Transverse colon (tissue), 4 donors: ENCODE measurements around the gene APBA1.

Experiments
- CTCF ChIP-seq, 5 experiments: fragments of 200-600 bp in 3 of 5; fragments of 450-650 bp in 2 of 5; sonication (generic) in 3 of 5; IDR thresholded peaks; 1 replicate in 2 of 5; 2 replicates in 3 of 5; pipeline ENCODE4 v1.5.1; 2016 to 2017; ENCODE audit warnings: antibody characterized with exemption in 5 of 5, inconsistent platforms in 3 of 5, mild to moderate bottlenecking in 2 of 5, moderate library complexity in 1 of 5
- EP300 ChIP-seq: sonication (generic); formaldehyde crosslinking; IDR thresholded peaks from one replicate; pipeline ENCODE4 v1.6.1; 2017; ENCODE audit warnings: antibody characterized with exemption, low read depth
- POLR2A ChIP-seq: fragments of 450-650 bp; IDR thresholded peaks from one replicate; pipeline ENCODE4 v1.6.1; 2016; ENCODE audit warnings: antibody characterized with exemption, mild to moderate bottlenecking, moderate library complexity
- POLR2AphosphoS5 ChIP-seq, 3 donors: sonication (generic); formaldehyde crosslinking; IDR thresholded peaks; one replicate each; pipeline ENCODE4 v1.6.1; 2016; ENCODE audit warnings: antibody characterized with exemption in 3 of 3

GRCh38 chr9:69469136-69469535 lies 203.0 kb downstream of the APBA1 start:
- TF ChIP-seq CTCF (IDR thresholded peaks at IDR 0.05) (no peak), EP300 (no peak), POLR2AphosphoS5 (IDR thresholded peaks at IDR 0.05) (no peak), POLR2A (no peak)
